Common myeloid progenitor, CD34-positive (primary cell): ENCODE measurements around the gene ZNF768.
"Not testable (repeated sequence)": the region's sequence is repeated elsewhere in the genome, so short reads cannot be mapped to it uniquely, and the experiment has no call there.

Experiments used
- CTCF ChIA-PET: fragments of 350-600 bp; sonication (Branson Sonifier 250); formaldehyde crosslinking; loops from one replicate; lab custom pipeline; 2021; ENCODE audit warnings: antibody characterized with exemption; lab: Charles Lee
- POLR2A ChIA-PET: fragments of 350-600 bp; sonication (Branson Sonifier 250); formaldehyde crosslinking; loops from one replicate; lab custom pipeline; 2021; ENCODE audit warnings: antibody characterized with exemption; lab: Charles Lee
- DNase-seq, 3 donors: peaks; one replicate each; pipeline versions ENCODE4 v3.0.0 to v3.0.0-alpha.2; 2013
- H3K27ac ChIP-seq, 2 experiments: 1 replicate in 1 of 2; 2 replicates in 1 of 2; pipeline ENCODE4 v1.7.0; 2013; ENCODE audit warnings: inconsistent platforms in 2 of 2, low read length in 2 of 2, mild to moderate bottlenecking in 2 of 2, low read depth in 1 of 2, moderate library complexity in 1 of 2; ENCODE audit not compliant: severe bottlenecking in 2 of 2, insufficient read depth in 1 of 2, poor library complexity in 1 of 2
- H3K27me3 ChIP-seq, 5 experiments: replicated peaks in 2 of 5; 1 replicate in 3 of 5; 2 replicates in 2 of 5; pipeline versions ENCODE4 v1.6.1 to v1.7.0; 2013; ENCODE audit warnings: low read length in 4 of 5, mild to moderate bottlenecking in 2 of 5, moderate library complexity in 2 of 5, inconsistent platforms in 1 of 5; ENCODE audit not compliant: insufficient read depth in 5 of 5, control insufficient read depth in 4 of 5
- H3K36me3 ChIP-seq, 4 experiments: 1 replicate in 2 of 4; 2 replicates in 2 of 4; pipeline versions ENCODE4 v1.6.1 to v1.7.0; 2013; ENCODE audit warnings: low read length in 3 of 4, control low read depth in 1 of 4, mild to moderate bottlenecking in 1 of 4; ENCODE audit not compliant: control insufficient read depth in 4 of 4, insufficient read depth in 4 of 4
- H3K4me1 ChIP-seq, 4 experiments: 1 replicate in 3 of 4; 2 replicates in 1 of 4; pipeline versions ENCODE4 v1.6.1 to v1.7.1; 2013; ENCODE audit warnings: low read length in 3 of 4, mild to moderate bottlenecking in 3 of 4, control low read depth in 1 of 4, inconsistent platforms in 1 of 4, moderate library complexity in 1 of 4; ENCODE audit not compliant: control insufficient read depth in 4 of 4, insufficient read depth in 4 of 4; ENCODE audit errors: control extremely low read depth in 1 of 4
- H3K4me3 ChIP-seq, 7 experiments: 1 replicate in 4 of 7; 2 replicates in 3 of 7; pipeline versions ENCODE4 v1.5.1 to v1.7.0; 2013; ENCODE audit warnings: mild to moderate bottlenecking in 7 of 7, low read length in 6 of 7, moderate library complexity in 6 of 7, inconsistent platforms in 2 of 7, low read depth in 2 of 7, control low read depth in 1 of 7; ENCODE audit not compliant: insufficient read depth in 4 of 7, control insufficient read depth in 1 of 7; ENCODE audit errors: extremely low read depth in 1 of 7
- H3K9me3 ChIP-seq, 5 experiments: 1 replicate in 4 of 5; 2 replicates in 1 of 5; pipeline versions ENCODE4 v1.6.1 to v1.7.1; 2013; ENCODE audit warnings: low read length in 4 of 5, mild to moderate bottlenecking in 2 of 5, inconsistent platforms in 1 of 5, low read depth in 1 of 5, moderate library complexity in 1 of 5; ENCODE audit not compliant: control insufficient read depth in 4 of 5, insufficient read depth in 2 of 5; ENCODE audit errors: control extremely low read depth in 1 of 5
- WGBS: methylation state at CpG from one replicate; pipeline ENCODE4 v1.1.5; 2013; ENCODE audit not compliant: insufficient coverage; 5-methylcytosine and 5-hydroxymethylcytosine counted together

The ZNF768 gene

DNA sequence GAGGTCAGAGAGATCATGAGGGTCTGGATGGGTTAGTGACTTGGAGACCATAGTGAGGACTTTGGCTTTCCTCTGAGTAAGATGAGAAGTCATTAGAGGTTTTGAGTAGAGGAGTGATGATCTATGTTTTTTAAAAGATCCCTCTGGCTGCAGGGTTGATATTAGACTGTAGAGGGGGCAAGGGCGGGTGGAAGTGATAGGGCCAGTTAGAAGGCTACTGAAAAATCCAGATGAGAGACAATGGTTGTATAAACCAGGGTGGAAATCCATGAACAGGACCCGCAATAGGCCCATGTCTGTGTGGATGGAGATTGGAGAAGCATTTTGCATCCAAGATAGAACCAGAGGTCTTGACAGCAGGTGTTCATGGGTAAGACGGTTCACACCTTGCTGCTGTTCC lies 44.0 kb downstream of the ZNF768 start:
- 97% methylated on average over 3 of the region's 3 CpGs for WGBS
- no peaks in the 10 kb centered on the region for H3K27me3 ChIP-seq
- DNase-seq: no peak
- peaks cover 0 to 6% (median 5%) of the 10 kb centered on the region in 4 experiments for H3K4me1 ChIP-seq
- no peak overlapping the region for H3K4me3 ChIP-seq
- ChIA-PET POLR2A (no interaction called here), CTCF (interaction anchor here (0.6 to 1.8 kb wide), 4 partner anchors 9 to 34 kb away, joined by 3 to 4 read pairs (median 4); partner anchors contain the start of gene ITGAL)
- no peak overlapping the region for H3K27ac ChIP-seq
- peaks cover 9 to 57% (median 36%) of the 10 kb centered on the region in 4 experiments for H3K36me3 ChIP-seq
- H3K9me3 ChIP-seq: no peaks in the 10 kb centered on the region

- ChIA-PET CTCF (interaction anchor here (1.2 to 1.8 kb wide), 3 partner anchors 8 to 36 kb away, joined by 3 to 4 read pairs (median 3); partner anchors contain the start of gene SEPHS2), POLR2A (no interaction called here)
- no peak overlapping the region for H3K4me3 ChIP-seq
- no peaks in the 10 kb centered on the region for H3K9me3 ChIP-seq
- 98% methylated on average over 4 of the region's 5 CpGs for WGBS
- DNase-seq: no peak
- no peaks in the 10 kb centered on the region for H3K27me3 ChIP-seq
- H3K36me3 ChIP-seq: peaks cover 9 to 55% (median 31%) of the 10 kb centered on the region in 4 experiments
- peaks cover 0 to 6% (median 5%) of the 10 kb centered on the region in 4 experiments for H3K4me1 ChIP-seq
- no peak overlapping the region for H3K27ac ChIP-seq
These were observed 45.0 kb downstream of the ZNF768 start for GRCh38 chr16:30481381-30481780.

DNA sequence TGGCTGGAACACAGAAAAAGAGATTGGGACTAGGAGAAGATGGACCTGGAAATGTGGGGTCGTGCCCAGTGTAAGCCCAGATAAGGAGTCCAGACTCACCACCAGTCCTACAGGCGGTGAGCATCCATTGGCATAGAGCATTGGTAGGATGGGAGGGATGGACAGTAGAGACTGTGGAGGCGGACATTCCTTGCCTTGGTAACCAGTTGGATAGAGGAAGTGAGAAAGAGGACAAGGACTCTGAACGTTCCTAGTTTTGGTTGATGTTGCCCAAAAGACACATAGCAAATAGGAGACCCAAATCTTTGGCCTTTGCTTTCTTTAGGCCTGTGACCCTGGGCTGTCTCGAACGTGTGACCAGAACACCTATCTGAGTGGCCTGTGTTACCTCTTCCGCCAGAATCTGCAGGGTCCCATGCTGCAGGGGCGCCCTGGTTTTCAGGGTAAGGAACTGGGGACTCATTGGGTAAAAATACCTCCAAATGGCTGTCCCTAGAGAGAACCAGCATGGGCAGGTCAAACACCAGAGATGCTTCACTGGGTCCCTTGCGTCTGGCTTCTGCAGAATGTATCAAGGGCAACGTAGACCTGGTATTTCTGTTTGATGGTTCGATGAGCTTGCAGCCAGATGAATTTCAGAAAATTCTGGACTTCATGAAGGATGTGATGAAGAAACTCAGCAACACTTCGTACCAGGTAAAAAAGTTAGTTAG lies 47.4 kb downstream of the ZNF768 start:
- 97% methylated on average over 10 of the region's 12 CpGs for WGBS
- ChIA-PET CTCF (interaction anchor here (1.4 to 1.7 kb wide), 2 partner anchors 18 to 30 kb away, joined by 3 to 4 read pairs; no protein-coding TSS in a partner anchor), POLR2A (no interaction called here)
- H3K27ac ChIP-seq: no peak overlapping the region
- no peak for DNase-seq
- H3K4me3 ChIP-seq: no peak overlapping the region
- peaks cover 9 to 60% (median 25%) of the 10 kb centered on the region in 4 experiments for H3K36me3 ChIP-seq
- no peaks in the 10 kb centered on the region for H3K27me3 ChIP-seq
- H3K4me1 ChIP-seq: peaks cover 0 to 17% (median 3%) of the 10 kb centered on the region in 4 experiments
- H3K9me3 ChIP-seq: no peaks in the 10 kb centered on the region

GRCh38 chr16:30477773-30478172 lies 48.6 kb downstream of the ZNF768 start:
- H3K4me3 ChIP-seq, H3K27me3 ChIP-seq, POLR2A ChIA-PET, H3K27ac ChIP-seq, H3K9me3 ChIP-seq, DNase-seq: not testable (repeated sequence)
- 98% methylated on average over 3 of the region's 3 CpGs for WGBS
- CTCF ChIA-PET: interaction anchor here (0.6 to 1.2 kb wide), 2 partner anchors 19 to 57 kb away, joined by 3 to 4 read pairs; partner anchors contain the start of gene ZNF747
- Histone ChIP-seq H3K4me1 (peaks cover 0 to 28% (median 14%) of the 10 kb centered on the region in 4 experiments), H3K36me3 (peaks cover 7 to 50% (median 18%) of the 10 kb centered on the region in 4 experiments)

DNA sequence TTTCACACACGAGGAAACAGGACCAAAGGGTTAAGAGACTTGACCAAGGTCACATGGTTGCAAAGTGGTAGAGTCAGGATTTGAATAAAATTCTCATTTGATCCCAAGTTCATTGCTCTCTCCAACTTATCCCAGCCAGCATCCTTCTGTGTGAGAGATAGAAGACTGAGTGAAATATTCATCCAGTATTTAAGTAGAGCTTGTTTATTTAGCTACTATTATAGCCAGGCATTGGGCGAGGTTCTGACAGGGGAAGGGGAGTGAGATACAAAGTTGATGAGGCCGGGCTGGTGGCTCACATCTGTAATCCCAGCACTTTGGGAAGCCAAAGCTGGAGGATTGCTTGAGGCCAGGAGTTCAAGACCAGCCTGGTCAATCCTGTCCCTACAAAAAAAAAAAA lies 49.4 kb downstream of the ZNF768 start:
- 100% methylated on average over 2 of the region's 3 CpGs for WGBS
- CTCF ChIA-PET: interaction anchor here (0.6 to 1.2 kb wide), 2 partner anchors 18 to 58 kb away, joined by 3 to 4 read pairs; partner anchors contain the start of gene ZNF747
- H3K4me3 ChIP-seq: no peak overlapping the region
- H3K27ac ChIP-seq: no peak overlapping the region
- POLR2A ChIA-PET: no interaction called here
- H3K4me1 ChIP-seq: peaks cover 0 to 36% (median 21%) of the 10 kb centered on the region in 4 experiments
- peaks cover 3 to 43% (median 11%) of the 10 kb centered on the region in 4 experiments for H3K36me3 ChIP-seq
- DNase-seq: no peak
- H3K27me3 ChIP-seq: no peaks in the 10 kb centered on the region
- no peaks in the 10 kb centered on the region for H3K9me3 ChIP-seq

GRCh38 chr16:30474684-30475083 lies 51.7 kb downstream of the ZNF768 start:
- Histone ChIP-seq H3K9me3 (no peaks in the 10 kb centered on the region), H3K27ac (no peak overlapping the region), H3K27me3 (no peaks in the 10 kb centered on the region), H3K36me3 (peaks cover 3 to 25% (median 3%) of the 10 kb centered on the region in 4 experiments), H3K4me3 (peak overlapping the region in 1 of 7 experiments; percentile 79), H3K4me1 (peaks cover 0 to 58% (median 30%) of the 10 kb centered on the region in 4 experiments)
- CTCF ChIA-PET: interaction anchor here (1.1 to 5.2 kb wide), 5 partner anchors 14 to 27 kb away, joined by 3 to 32 read pairs (median 6); no protein-coding TSS in a partner anchor
- POLR2A ChIA-PET: interaction anchor here (1.1 kb wide), 1 partner anchor 16 kb away, joined by 3 read pairs; no protein-coding TSS in a partner anchor
- no peak for DNase-seq
- 98% methylated on average over 4 of the region's 7 CpGs for WGBS
